Breast epithelium (tissue), 4 donors: ENCODE results near the gene CREBZF. TPM values are rescaled to one million over a fixed set of nuclear protein-coding genes. Genes with fewer than 3 reads are reported as not detected.
A peak's percentile ranks its signal among the peaks of the same experiment; 100 is the strongest.

Experiments
- DNase-seq, 2 donors: peaks; one replicate each; pipeline ENCODE4 v3.0.0-alpha.2; 2019; ENCODE audit warnings: low spot score in 2 of 2
- H3K27ac ChIP-seq, 2 donors: fragments of 200-600 bp; sonication (generic) in 1 of 2; one replicate each; pipeline ENCODE4 v1.5.1; 2016 to 2019; ENCODE audit warnings: mild to moderate bottlenecking in 1 of 2
- H3K27me3 ChIP-seq, 2 donors: fragments of 200-600 bp; sonication (generic) in 1 of 2; one replicate each; pipeline versions ENCODE4 v1.5.1 to v1.6.0; 2017 to 2019; ENCODE audit warnings: control low read depth in 1 of 2, mild to moderate bottlenecking in 1 of 2
- H3K36me3 ChIP-seq: fragments of 200-600 bp; one replicate; pipeline ENCODE4 v1.5.1; 2019
- H3K4me1 ChIP-seq, 2 donors: fragments of 200-600 bp; sonication (generic); one replicate each; pipeline ENCODE4 v1.5.1; 2016 to 2019; ENCODE audit warnings: control low read depth in 1 of 2
- H3K4me3 ChIP-seq, 3 donors: fragments of 200-600 bp; sonication (generic); 1 replicate in 2 of 3; 2 replicates in 1 of 3; pipeline ENCODE4 v1.5.1; 2016 to 2019; ENCODE audit warnings: mild to moderate bottlenecking in 3 of 3, moderate library complexity in 2 of 3
- H3K9me3 ChIP-seq, 2 donors: fragments of 200-600 bp; sonication (generic) in 1 of 2; one replicate each; pipeline ENCODE4 v1.5.1; 2016 to 2019; ENCODE audit warnings: control low read depth in 1 of 2
- POLR2A ChIP-seq: fragments of 450-650 bp; IDR thresholded peaks from one replicate; pipeline ENCODE4 v1.6.1; 2016; ENCODE audit warnings: antibody characterized with exemption, mild to moderate bottlenecking, moderate library complexity
- POLR2AphosphoS5 ChIP-seq, 3 donors: sonication (generic); formaldehyde crosslinking; IDR thresholded peaks; one replicate each; pipeline ENCODE4 v1.6.1; 2017; ENCODE audit warnings: antibody characterized with exemption in 3 of 3
- intact Hi-C: fragments of 100-400 bp; cut with DNase I; formaldehyde crosslinking; loops from one replicate; pipeline ENCODE4 v1.15.1; 2023; ENCODE audit warnings: low total_unique reads
- total RNA-seq, 3 donors: library from RNA; depleted of rRNA; stranded (reverse); fragments of >200 nt; gene quantifications; one replicate each; pipeline ENCODE4 v1.1.0, GENCODE V29; 2016
- TF ChIP-seq, protein P1 (sequence below), 3 donors: fragments of 450-650 bp; IDR thresholded peaks; one replicate each; pipeline ENCODE4 v1.5.1; 2016 to 2017; ENCODE audit warnings: antibody characterized with exemption in 3 of 3, mild to moderate bottlenecking in 3 of 3, moderate library complexity in 3 of 3

Gene CREBZF
- total RNA-seq, 3 donors from 2014 or later = 49.6 to 120 (median 107) TPM

DNA sequence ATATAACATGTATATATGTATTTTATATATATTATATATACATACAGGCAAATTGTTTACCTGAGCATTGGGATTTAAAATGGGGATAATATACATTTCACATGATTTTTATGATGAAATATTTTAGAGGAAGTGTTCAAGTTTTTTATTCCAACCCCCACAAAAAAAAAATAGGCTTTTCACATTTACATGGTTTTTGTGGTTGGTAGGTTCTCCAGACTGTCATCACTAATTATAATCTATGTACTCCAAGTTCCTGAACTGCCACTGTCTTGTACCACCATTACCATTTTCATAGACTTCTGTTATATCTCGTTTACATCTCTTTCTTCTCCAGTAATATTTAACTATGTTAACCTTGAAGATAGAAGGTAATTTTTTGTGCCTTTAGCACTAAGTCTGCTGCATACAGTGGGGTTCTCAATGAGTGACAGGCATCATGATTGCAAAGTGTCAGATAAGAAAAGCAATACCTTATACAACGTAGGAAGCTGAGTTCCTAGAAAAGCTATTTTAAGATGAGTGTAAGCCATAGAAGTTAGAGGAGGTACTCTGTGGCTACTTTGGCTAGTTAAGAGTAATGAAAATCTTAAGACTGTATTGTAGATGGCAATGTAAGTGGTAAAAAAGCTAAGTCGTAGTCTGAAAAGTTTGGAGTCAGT is 12.0 kb downstream of the CREBZF start:
- Histone ChIP-seq H3K27me3 (no peaks in the 10 kb centered on the region), H3K4me3 (no peak overlapping the region), H3K4me1 (peaks cover 0 to 5% of the 10 kb centered on the region in 2 donors), H3K27ac (no peak overlapping the region), H3K9me3 (no peaks in the 10 kb centered on the region), H3K36me3 (no peaks in the 10 kb centered on the region)
- no peak for DNase-seq
- TF ChIP-seq POLR2A = no peak
- no peak for TF ChIP-seq POLR2AphosphoS5 (IDR thresholded peaks at IDR 0.05)
- TF ChIP-seq, protein P1, sequence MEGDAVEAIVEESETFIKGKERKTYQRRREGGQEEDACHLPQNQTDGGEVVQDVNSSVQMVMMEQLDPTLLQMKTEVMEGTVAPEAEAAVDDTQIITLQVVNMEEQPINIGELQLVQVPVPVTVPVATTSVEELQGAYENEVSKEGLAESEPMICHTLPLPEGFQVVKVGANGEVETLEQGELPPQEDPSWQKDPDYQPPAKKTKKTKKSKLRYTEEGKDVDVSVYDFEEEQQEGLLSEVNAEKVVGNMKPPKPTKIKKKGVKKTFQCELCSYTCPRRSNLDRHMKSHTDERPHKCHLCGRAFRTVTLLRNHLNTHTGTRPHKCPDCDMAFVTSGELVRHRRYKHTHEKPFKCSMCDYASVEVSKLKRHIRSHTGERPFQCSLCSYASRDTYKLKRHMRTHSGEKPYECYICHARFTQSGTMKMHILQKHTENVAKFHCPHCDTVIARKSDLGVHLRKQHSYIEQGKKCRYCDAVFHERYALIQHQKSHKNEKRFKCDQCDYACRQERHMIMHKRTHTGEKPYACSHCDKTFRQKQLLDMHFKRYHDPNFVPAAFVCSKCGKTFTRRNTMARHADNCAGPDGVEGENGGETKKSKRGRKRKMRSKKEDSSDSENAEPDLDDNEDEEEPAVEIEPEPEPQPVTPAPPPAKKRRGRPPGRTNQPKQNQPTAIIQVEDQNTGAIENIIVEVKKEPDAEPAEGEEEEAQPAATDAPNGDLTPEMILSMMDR (IDR thresholded peaks at IDR 0.05) = no peak
- intact Hi-C loops = no loop called here

DNA sequence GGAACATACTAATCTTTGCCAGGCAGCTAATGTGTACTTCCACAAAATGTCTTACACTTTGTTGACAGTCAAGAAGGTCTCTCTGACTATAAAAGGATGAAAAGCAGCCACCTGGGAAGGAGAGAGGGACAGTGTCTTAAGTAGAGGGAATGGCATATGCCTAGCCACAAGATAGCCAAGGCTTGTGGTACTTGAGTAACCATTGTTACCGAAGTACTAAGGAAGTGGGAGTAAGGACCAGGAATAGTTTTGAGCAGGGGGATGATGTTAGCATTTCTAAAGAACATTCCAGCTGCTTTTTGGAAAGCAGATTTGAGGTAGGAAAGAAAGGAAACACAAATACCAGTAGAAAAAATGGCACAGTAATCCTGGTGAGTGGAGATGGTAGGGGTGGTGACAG is 13.8 kb downstream of the CREBZF start:
- no peak for DNase-seq
- Histone ChIP-seq H3K27ac (no peak overlapping the region), H3K27me3 (no peaks in the 10 kb centered on the region), H3K4me3 (no peak overlapping the region), H3K4me1 (peaks cover 0 to 10% of the 10 kb centered on the region in 2 donors), H3K9me3 (no peaks in the 10 kb centered on the region), H3K36me3 (no peaks in the 10 kb centered on the region)
- no peak for TF ChIP-seq POLR2AphosphoS5 (IDR thresholded peaks at IDR 0.05)
- TF ChIP-seq, protein P1 (IDR thresholded peaks at IDR 0.05) = no peak
- no peak for TF ChIP-seq POLR2A
- intact Hi-C loops = no loop called here

GRCh38 chr11:85647604-85648299 is 17.2 kb downstream of the CREBZF start, which contains the start of gene TMEM126A:
TMEM126A (plus strand) TSS chr11:85647967; CDS start chr11:85650256, 2,289 bp downstream.
- DNase-seq = peak; percentile 85 to 86
- Histone ChIP-seq H3K4me1 (peaks cover 0 to 10% of the 10 kb centered on the region in 2 donors), H3K27ac (peak within 1 kb of the TSS; percentile 87 to 92), H3K4me3 (peak within 1 kb of the TSS; percentile 64 to 89 (median 74)), H3K36me3 (no peaks in the 10 kb centered on the region), H3K27me3 (no peaks in the 10 kb centered on the region), H3K9me3 (no peaks in the 10 kb centered on the region)
- intact Hi-C loops = loop anchor here (2.0 kb wide), 1 partner anchor 39 kb away; the partner anchor contains the start of gene CCDC89
- peak; percentile 69 to 90 (median 78) for TF ChIP-seq POLR2AphosphoS5 (IDR thresholded peaks at IDR 0.05)
- TF ChIP-seq, protein P1 (IDR thresholded peaks at IDR 0.05) = no peak

DNA sequence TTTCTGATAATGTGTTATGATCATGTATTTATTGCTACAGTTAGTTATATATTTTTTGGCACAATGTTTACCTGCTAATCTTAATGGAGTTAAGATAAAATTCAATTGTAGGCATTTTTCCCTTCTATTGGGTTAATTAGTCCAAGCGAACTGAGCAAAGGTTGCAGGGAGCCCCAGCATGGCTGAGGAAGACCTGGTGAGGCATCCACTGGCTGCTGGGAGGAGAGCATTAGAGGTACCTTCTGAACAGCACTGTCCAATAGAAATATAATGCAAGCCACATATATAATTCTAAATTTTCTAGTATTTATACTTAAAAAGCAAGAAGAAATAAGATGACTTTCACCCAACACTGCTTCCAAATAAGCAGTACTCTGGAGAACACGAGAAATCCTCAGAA is 17.9 kb downstream of the CREBZF start:
- Histone ChIP-seq H3K4me3 (peak overlapping the region; percentile 64 to 89 (median 74)), H3K36me3 (no peaks in the 10 kb centered on the region), H3K4me1 (peaks cover 0 to 10% of the 10 kb centered on the region in 2 donors), H3K27ac (peak overlapping the region; percentile 87 to 92), H3K9me3 (no peaks in the 10 kb centered on the region), H3K27me3 (no peaks in the 10 kb centered on the region)
- DNase-seq = no peak
- TF ChIP-seq POLR2A = no peak
- TF ChIP-seq, protein P1 (IDR thresholded peaks at IDR 0.05) = no peak
- intact Hi-C loops = no loop called here

- TF ChIP-seq POLR2A (no peak), POLR2AphosphoS5 (IDR thresholded peaks at IDR 0.05) (no peak)
- TF ChIP-seq, protein P1 (IDR thresholded peaks at IDR 0.05) = no peak
- Histone ChIP-seq H3K27me3 (no peaks in the 10 kb centered on the region), H3K9me3 (no peaks in the 10 kb centered on the region), H3K4me3 (no peak overlapping the region), H3K27ac (no peak overlapping the region), H3K4me1 (peaks cover 0 to 5% of the 10 kb centered on the region in 2 donors), H3K36me3 (no peaks in the 10 kb centered on the region)
- DNase-seq = no peak
- intact Hi-C loops = no loop called here
These were observed 21.7 kb downstream of the CREBZF start for GRCh38 chr11:85643191-85643614.
